ENCODE measurements around the gene CFAP251.

DNA sequence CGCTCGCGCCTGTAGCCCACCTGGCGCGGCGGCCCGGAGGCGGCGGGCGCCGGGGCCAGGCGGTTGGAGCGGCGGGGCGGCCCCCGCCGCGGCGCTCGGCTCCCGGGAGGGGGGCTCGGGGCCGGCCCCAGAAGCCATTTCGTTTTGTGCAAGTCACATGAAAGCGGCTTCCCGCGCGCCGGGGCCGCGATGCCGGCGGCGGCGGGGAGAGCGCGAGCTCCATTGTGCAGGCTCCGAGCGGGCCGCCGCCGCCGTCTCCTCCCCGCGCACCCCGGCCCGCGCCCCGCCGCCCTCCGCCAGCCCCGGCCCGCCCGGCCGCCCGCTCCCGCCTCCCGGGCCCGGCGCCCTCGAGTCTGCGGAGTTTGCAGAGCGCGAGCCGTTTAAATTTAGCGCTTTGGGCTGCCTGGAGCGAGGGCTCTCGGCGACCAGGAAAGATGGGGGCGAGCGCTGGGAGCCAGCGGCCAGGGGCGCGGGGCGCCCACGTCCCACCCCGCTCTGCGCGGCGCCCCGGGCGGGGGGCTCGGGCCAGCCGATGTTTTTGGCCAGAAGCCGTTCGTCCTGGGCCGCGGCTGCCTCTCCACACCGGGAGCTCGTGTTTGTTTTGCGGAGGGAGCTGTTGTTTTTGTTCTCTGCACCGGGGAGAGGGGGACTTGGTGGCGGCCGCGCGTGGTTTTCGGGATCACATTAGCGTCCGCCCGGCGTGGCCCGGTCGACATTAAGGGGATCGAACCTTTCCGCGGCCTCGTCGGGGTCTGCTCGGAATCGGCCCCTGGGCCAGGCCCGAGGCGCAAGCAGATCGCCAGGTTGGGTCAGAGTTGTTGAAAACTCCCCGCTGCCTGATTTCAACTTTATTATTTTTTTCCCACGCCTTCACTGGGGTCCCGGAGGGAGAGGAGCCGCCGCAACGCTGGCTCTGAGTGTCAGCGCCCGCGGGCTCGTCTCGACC lies 104.3 kb downstream of the CFAP251 start:
- 0 out of 2 replicates have a peak, but pooled peaks have one; percentile 13 for TF ChIP-seq POLR2A (IDR thresholded peaks at IDR 0.05; ENCODE audit: low read length)
- TF ChIP-seq, protein P1, sequence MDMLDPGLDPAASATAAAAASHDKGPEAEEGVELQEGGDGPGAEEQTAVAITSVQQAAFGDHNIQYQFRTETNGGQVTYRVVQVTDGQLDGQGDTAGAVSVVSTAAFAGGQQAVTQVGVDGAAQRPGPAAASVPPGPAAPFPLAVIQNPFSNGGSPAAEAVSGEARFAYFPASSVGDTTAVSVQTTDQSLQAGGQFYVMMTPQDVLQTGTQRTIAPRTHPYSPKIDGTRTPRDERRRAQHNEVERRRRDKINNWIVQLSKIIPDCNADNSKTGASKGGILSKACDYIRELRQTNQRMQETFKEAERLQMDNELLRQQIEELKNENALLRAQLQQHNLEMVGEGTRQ (IDR thresholded peaks at IDR 0.05): no peak
- TF ChIP-seq, protein P2, sequence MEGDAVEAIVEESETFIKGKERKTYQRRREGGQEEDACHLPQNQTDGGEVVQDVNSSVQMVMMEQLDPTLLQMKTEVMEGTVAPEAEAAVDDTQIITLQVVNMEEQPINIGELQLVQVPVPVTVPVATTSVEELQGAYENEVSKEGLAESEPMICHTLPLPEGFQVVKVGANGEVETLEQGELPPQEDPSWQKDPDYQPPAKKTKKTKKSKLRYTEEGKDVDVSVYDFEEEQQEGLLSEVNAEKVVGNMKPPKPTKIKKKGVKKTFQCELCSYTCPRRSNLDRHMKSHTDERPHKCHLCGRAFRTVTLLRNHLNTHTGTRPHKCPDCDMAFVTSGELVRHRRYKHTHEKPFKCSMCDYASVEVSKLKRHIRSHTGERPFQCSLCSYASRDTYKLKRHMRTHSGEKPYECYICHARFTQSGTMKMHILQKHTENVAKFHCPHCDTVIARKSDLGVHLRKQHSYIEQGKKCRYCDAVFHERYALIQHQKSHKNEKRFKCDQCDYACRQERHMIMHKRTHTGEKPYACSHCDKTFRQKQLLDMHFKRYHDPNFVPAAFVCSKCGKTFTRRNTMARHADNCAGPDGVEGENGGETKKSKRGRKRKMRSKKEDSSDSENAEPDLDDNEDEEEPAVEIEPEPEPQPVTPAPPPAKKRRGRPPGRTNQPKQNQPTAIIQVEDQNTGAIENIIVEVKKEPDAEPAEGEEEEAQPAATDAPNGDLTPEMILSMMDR (IDR thresholded peaks at IDR 0.05): no peak
- 0 out of 2 replicates have a peak, but pooled peaks have one; percentile 29 for TF ChIP-seq PHF8 (IDR thresholded peaks at IDR 0.05; ENCODE audit: borderline replicate concordance, low read depth)
- TF ChIP-seq CHD2 (IDR thresholded peaks at IDR 0.05; ENCODE audit: low read length, partially characterized antibody): no peak
- no peak for TF ChIP-seq NFE2L2 (conservative IDR thresholded peaks at IDR 0.05; ENCODE audit: low read length)
- no peak for TF ChIP-seq ESRRA (IDR thresholded peaks at IDR 0.05; ENCODE audit: borderline replicate concordance, low read length)
- TF ChIP-seq RAD21 (conservative IDR thresholded peaks at IDR 0.05 in 1 of 2, IDR thresholded peaks at IDR 0.05 in 1 of 2): no peak
- TF ChIP-seq CEBPB (IDR thresholded peaks at IDR 0.05): no peak
- TF ChIP-seq ZSCAN20 (CRISPR knock-in tag; IDR thresholded peaks at IDR 0.05): no peak
- no peak for TF ChIP-seq CBX2 (IDR thresholded peaks at IDR 0.05; ENCODE audit: borderline replicate concordance, low read depth)

All from A549 (cell line).